Measurements from ENCODE around the gene APBA1. TPM values are rescaled to one million over a fixed set of nuclear protein-coding genes. Genes with fewer than 3 reads are reported as not detected.

Gene APBA1
- total and polyA plus RNA-seq, 2 of the 4 experiments (the other 2 are of a cell fraction), result 3.8 to 5.1 TPM

DNA sequence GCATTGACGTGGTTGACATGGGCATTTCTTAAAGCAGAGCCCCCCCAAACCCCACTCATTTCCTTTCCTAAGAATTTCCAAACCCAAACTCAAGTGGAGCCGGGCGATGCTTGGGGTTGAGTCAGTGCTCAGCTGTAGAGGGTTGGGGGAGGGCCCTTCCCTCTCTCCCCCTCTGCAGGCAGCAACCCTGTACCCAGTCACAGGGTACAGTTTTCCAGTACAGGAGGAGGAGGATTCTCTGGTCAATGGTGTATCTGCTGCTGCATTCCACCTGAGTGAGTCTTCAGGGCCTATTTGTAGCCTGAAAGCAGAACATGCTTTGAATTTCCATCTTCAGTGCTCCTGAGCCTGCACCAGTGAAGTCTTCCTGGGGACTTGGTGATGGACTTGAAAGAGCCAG, 291.4 kb downstream of the APBA1 start:
- in situ Hi-C loops (cut with MboI; ENCODE audit: low sequenced_read_pairs) (no loop called here), dilution Hi-C loops (cut with HindIII; ENCODE audit: low sequenced_read_pairs, unreplicated experiment) (no loop called here), intact Hi-C loops (cut with micrococcal nuclease) (no loop called here)
- Histone ChIP-seq H3K4me1 (ENCODE audit: control insufficient read depth, insufficient read depth, low read length) (peaks cover 3% of the 10 kb centered on the region), H2BK120ac (ENCODE audit: low read depth, low read length) (no peak overlapping the region), H2AK5ac (ENCODE audit: low read depth, low read length) (no peak overlapping the region), H3K23ac (ENCODE audit: low read depth, low read length) (no peak overlapping the region), H3K4ac (ENCODE audit: low read depth, low read length) (no peak overlapping the region), H4K91ac (ENCODE audit: insufficient read depth, low read depth, low read length) (no peak overlapping the region), H4K8ac (ENCODE audit: low read depth in 2 of 2, low read length in 2 of 2) (no peak overlapping the region), H3K9ac (ENCODE audit: low read depth, low read length) (no peak overlapping the region), H3K14ac (replicated peaks; ENCODE audit: low read depth, low read length) (no peak overlapping the region), H3K4me3 (ENCODE audit: insufficient read depth, low read depth, low read length) (no peak overlapping the region), H2AK9ac (replicated peaks; ENCODE audit: low read depth, low read length, poor library complexity) (no peak overlapping the region), H3K9me1 (ENCODE audit: insufficient read depth, low read length) (0 out of 2 replicates have a peak, but pooled peaks cover 4% of the 10 kb centered on the region), H2BK15ac (ENCODE audit: low read depth, low read length) (no peak overlapping the region), H2BK5ac (ENCODE audit: low read depth, low read length, poor library complexity, severe bottlenecking) (no peak overlapping the region), H4K5ac (ENCODE audit: low read depth, low read length) (no peak overlapping the region), H3K56ac (ENCODE audit: extremely low read depth, insufficient read depth, low read length) (no peak overlapping the region), H3K18ac (ENCODE audit: low read depth, low read length) (no peak overlapping the region), H3K27ac (ENCODE audit: insufficient read depth, low read length) (no peak overlapping the region), H4K20me1 (ENCODE audit: insufficient read depth, low read length) (no peaks in the 10 kb centered on the region), H2AFZ (replicated peaks; ENCODE audit: low read length, poor library complexity) (no peak overlapping the region), H3K9me3 (ENCODE audit: control insufficient read depth, insufficient read depth, low read length) (no peaks in the 10 kb centered on the region), H3K4me2 (ENCODE audit: low read depth, low read length) (no peak overlapping the region), H2BK20ac (ENCODE audit: low read depth, low read length) (no peak overlapping the region), H3K36me3 (ENCODE audit: control insufficient read depth, insufficient read depth, low read length) (no peaks in the 10 kb centered on the region), H3K27me3 (ENCODE audit: control insufficient read depth, insufficient read depth, low read length) (peaks cover 17% of the 10 kb centered on the region), H3K79me1 (ENCODE audit: low read depth in 1 of 2, low read length in 2 of 2) (no peaks in the 10 kb centered on the region)
- peak; percentile 56 for DNase-seq
- no peak for TF ChIP-seq MXI1 (IDR thresholded peaks at IDR 0.05; ENCODE audit: borderline replicate concordance, low read depth, low read length)
- TF ChIP-seq MAZ (IDR thresholded peaks at IDR 0.05; ENCODE audit: borderline replicate concordance, low read depth, low read length), result no peak
- TF ChIP-seq MAFK (IDR thresholded peaks at IDR 0.05; ENCODE audit: low read depth, low read length), result no peak
- no peak for TF ChIP-seq POLR2A (IDR thresholded peaks at IDR 0.05; ENCODE audit: low read depth, low read length)
- TF ChIP-seq RCOR1 (IDR thresholded peaks at IDR 0.05; ENCODE audit: insufficient replicate concordance, low read length), result no peak
- no peak for TF ChIP-seq RAD21 (IDR thresholded peaks at IDR 0.05; ENCODE audit: low read length)
- TF ChIP-seq CHD1 (IDR thresholded peaks at IDR 0.05; ENCODE audit: low read depth, low read length), result no peak
- no peak for TF ChIP-seq SMC3 (IDR thresholded peaks at IDR 0.05; ENCODE audit: low read depth, low read length)
- TF ChIP-seq, protein P1, sequence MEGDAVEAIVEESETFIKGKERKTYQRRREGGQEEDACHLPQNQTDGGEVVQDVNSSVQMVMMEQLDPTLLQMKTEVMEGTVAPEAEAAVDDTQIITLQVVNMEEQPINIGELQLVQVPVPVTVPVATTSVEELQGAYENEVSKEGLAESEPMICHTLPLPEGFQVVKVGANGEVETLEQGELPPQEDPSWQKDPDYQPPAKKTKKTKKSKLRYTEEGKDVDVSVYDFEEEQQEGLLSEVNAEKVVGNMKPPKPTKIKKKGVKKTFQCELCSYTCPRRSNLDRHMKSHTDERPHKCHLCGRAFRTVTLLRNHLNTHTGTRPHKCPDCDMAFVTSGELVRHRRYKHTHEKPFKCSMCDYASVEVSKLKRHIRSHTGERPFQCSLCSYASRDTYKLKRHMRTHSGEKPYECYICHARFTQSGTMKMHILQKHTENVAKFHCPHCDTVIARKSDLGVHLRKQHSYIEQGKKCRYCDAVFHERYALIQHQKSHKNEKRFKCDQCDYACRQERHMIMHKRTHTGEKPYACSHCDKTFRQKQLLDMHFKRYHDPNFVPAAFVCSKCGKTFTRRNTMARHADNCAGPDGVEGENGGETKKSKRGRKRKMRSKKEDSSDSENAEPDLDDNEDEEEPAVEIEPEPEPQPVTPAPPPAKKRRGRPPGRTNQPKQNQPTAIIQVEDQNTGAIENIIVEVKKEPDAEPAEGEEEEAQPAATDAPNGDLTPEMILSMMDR (conservative IDR thresholded peaks at IDR 0.05; ENCODE audit: low read depth, low read length), result no peak
- no peak for TF ChIP-seq CEBPB (IDR thresholded peaks at IDR 0.05; ENCODE audit: low read depth, low read length)
- TF ChIP-seq NFE2L2 (IDR thresholded peaks at IDR 0.05; ENCODE audit: low read depth, low read length), result no peak
- no peak for TF ChIP-seq RFX5 (IDR thresholded peaks at IDR 0.05; ENCODE audit: low read depth, low read length)
- TF ChIP-seq, protein P2, sequence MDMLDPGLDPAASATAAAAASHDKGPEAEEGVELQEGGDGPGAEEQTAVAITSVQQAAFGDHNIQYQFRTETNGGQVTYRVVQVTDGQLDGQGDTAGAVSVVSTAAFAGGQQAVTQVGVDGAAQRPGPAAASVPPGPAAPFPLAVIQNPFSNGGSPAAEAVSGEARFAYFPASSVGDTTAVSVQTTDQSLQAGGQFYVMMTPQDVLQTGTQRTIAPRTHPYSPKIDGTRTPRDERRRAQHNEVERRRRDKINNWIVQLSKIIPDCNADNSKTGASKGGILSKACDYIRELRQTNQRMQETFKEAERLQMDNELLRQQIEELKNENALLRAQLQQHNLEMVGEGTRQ (IDR thresholded peaks at IDR 0.05; ENCODE audit: low read depth, low read length), result no peak
- TF ChIP-seq FOS (IDR thresholded peaks at IDR 0.05; ENCODE audit: low read depth, low read length), result no peak
- no CpG with 5 or more reads among the region's 3 CpGs for WGBS, 2 experiments (ENCODE audit: extremely low coverage in 2 of 2, insufficient read length in 1 of 2)
- CTCF ChIA-PET, result no interaction called here
- no TSS peak for BruUV-seq (replicated peaks)
- POLR2A ChIA-PET (ENCODE audit: unreplicated experiment), result no interaction called here
- peak; percentile 28 for ATAC-seq (ENCODE audit: low read depth)

Data from IMR-90 (cell line).